T follicular helper cell (primary cell): ENCODE results near the gene ST6GALNAC4.
"Not testable (repeated sequence)": the region's sequence is repeated elsewhere in the genome, so short reads cannot be mapped to it uniquely, and the experiment has no call there.

Experiments
- DNase-seq: peaks from one replicate; pipeline ENCODE4 v3.0.0-alpha.2; 2020; ENCODE audit warnings: low read depth

ST6GALNAC4 gene

DNA sequence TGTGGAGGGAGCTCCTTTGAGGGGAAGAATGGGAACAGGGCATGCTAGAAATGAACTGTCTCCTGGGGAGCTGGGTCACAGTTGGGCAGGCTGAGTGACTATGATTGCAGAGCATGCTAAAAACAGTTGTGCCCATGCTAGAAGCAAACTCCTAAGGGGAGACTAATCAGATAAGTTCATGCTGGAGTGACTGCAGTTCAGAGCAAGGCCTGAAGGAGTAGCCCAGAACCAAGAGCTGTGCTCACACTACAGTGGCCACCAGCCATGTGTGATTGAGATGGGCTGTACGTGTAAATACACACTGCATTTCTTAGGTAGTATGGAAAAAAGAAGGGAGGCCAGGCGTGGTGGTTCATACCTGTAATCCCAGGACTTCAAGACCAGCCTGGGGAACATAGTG is 29.0 kb downstream of the ST6GALNAC4 start:
- no peak for DNase-seq

DNA sequence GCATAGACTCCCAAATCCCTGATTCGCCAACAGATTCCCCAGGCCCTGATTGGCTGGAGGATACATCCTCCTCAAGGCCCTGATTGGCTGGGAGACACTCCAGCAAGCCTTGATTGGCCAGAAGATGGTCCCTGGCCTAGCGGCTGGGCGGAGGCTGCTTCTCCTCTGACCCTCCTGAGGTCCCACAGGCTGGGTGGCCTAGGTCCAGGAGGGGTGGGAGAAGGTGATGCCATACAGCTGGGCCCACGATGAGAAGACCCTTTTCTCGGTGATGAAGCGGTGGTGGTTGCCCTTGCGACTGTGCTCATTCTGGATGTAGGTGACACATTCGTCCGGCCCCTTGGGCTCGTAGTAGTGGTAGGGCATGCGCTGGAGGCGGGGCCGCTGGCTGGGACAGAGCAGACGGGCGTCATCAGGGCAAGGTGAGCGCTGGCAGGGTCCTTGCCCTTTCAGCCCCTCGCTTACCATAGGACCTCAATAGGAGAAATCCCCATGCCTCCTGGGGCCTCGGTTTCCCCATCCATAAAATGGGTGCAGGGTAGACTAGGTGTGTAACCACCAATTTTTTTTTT is 30.4 kb downstream of the ST6GALNAC4 start:
- no peak for DNase-seq

DNA sequence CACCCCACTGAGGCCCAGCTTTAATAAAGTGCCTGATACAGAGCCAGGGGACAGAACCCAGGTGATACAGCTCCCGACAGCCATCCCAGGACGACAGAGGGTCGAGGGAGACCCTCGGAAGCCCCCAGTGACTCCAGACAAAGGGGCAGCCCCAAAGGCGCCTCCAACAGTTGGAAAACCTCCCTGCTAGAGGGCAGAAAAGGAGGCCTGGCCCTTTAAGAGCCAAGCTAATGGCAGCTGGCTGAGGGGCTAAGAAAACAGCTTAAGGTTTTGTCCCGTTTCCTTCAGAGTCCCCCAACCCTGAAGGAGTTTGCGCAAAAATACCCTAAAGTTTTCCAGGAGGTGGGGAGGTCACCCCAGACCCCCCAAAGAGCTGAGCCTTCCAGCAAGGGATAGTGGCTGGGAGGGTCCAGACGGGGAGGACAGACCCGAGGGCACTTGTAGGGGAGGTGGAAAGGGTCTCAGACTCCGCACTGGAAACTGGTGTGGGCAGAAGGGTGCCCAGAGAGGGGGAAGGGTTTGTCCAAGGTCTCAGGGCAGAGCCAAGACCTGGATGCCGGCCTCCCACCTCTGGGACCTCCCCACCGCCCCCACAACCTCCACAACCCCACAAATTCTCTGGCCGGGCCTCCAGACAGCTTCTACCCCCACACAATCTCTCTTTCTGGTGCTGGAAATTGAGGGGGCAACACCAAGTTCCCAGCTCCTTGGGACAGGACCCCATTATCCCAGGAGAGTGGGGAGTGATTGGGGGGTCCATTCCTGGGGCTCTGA is 31.1 kb downstream of the ST6GALNAC4 start:
- DNase-seq, result no peak

DNA sequence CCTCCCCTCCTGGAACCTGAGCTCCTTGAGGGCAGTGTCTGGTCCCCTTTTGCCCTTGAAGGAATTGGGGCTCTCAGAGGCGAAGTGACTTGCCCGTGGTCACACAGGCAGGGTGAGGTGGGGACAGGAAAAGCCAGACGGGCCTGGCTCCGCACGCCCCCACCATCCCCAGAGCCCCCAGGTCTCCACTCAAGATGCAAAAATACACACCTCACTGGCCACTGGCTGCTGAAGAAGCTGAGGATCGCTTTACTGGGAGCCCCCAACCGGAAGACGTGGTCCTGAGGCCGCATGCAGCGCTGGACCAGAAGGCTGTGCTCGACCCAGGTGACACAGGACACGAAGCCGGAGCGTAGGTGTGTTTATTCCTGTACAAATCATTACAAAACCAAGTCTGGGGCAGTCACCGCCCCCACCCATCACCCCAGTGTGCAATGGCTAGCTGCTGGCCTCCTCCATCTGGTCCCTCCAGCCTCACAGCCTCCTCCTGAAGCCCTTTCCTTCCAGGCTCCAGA is 31.8 kb downstream of the ST6GALNAC4 start:
- DNase-seq, result no peak

DNA sequence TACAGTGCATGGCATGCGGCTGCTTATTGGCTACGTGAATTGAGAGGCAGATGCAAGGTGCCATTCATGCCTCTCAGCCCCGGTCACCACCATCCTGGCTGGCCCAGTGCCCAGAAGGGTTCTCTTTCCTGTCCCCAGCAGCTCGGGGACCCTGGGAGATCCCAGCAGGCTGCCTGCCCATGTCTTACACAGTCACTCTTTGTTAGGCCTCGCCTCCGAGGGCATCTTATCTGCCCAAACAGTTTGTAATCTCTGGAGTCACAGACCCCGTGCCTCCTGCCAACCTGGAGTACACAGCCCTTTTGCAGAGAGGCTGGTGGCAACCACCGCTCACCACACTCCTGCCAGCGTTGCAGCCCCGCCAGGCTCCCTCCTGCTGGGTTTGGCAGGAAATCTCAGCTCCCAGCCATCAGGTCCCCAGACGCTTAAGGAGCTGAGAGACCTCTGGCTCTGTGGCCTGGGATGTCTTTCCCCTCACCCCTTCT is 32.4 kb downstream of the ST6GALNAC4 start:
- DNase-seq, result no peak

DNA sequence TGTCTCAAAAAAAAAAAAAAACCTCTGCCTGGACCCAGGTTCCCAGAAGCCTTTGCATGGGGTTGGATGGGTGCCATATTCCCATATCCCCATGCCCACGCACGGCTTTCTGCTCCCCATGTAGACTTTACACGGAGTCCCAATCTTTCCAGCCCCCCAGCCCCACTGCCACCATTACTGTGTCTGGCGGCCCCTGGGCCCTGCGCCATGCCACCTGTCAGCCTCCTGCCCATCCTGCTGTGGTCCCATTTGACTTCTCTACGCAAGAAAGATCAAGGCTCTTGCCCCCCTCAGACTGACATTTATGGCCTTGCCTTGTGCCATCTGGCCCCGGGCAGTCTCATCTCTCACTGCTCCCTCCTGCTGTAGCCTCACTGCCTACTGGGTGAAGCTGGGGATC is 32.9 kb downstream of the ST6GALNAC4 start:
- DNase-seq, result no peak

DNA sequence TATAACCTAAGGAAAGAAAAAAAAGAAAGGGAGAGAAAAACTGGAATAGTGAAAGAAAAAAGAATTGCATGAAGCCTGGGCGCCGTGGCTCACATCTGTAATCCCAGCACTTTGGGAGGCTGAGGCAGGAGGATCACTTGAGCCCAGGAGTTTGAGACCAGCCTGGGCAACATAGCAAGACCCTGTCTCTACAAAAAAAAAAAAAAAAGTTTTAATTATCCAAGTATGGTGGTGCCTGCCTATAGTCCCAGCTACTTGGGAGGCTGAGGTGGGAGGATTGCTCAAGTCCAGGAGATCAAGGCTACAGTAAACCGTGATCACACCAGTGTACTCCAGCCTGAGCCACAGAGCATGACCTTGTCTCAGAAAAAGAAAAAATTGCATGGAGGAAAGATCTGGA is 35.1 kb downstream of the ST6GALNAC4 start:
- not testable (repeated sequence) for DNase-seq

DNA sequence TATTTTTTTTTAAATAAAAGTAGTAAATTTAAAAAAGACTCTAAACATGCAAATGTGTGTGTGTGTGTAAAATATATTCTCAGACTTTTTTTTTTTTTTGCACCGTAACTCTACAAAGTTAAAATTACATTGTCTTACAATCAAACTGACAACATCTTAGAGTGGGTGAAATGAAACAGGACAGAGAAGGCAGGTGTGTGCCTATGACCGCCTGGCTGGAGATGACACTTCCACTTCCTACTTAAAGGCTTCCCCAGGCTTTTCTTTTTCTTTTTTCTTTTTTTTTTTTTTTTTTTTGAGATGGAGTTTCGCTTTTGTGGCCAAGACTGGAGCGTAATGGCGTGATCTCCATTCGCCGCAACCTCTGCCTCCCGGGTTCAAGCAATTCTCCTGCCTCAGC is 36.7 kb downstream of the ST6GALNAC4 start:
- DNase-seq, result no peak

DNA sequence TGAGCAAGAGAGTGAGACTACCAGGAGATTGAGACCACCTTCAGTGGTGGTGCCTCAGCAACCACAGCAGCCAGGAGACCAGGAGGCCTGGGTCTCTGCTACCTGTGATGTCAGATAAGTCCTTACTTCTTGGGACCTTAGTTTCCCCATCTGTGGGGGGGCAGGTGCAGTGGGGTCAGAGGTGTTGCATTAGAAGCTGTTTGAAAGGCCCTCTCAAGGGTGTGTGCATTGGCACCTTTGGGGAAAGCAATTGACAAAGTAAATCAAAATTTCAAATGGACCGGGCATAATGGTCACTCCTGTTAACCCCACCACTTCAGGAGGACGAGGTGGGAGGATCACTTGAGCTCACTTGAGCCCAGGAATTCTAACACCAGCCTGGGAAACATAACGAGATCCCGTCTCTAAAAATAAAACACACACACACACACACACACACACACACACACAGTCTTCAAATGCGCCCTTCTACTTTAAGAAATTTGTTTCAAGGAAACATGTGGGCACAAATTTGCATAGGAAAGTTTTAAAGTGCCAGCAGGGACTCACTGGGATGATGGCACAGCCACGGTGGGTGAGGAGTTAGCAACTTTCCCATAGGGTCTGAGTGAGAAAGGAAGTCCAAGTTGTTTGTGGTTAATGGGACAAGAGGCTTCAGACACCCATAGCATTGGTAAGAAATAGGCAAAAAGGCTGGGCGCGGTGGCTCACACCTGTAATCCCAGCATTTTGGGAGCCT is 38.0 kb downstream of the ST6GALNAC4 start:
- no peak for DNase-seq

DNA sequence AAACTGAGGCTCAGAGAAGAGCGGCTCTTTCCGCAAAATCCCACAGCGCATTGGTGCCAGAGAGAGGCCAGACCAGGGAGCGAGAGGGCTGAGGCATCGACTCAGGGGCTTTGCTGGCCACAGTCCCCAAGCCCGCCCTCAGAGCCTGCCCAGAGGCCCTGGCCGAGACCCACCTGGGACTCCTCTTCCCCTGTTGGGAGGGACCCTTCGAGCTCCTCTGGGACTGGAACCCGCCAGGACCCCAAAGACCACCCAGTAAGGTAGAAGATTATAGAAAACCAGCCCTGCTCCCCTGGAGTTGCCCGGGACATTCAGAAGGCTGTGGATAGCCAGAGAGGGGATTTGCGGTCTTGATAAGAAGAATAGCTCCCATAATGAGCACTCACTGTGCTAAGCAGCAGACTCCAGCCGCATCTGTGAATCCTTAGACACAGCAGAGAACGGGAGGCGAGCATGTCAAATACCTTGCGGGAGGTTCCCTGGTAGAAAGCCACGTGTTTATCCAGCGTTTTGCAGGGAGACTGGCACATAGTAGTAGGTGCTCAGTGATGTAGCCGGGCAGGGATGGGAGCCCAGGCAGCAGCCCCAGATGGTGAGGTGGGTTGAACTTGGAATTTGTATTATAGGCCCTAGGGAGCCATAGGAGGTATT is 38.7 kb downstream of the ST6GALNAC4 start:
- no peak for DNase-seq

DNA sequence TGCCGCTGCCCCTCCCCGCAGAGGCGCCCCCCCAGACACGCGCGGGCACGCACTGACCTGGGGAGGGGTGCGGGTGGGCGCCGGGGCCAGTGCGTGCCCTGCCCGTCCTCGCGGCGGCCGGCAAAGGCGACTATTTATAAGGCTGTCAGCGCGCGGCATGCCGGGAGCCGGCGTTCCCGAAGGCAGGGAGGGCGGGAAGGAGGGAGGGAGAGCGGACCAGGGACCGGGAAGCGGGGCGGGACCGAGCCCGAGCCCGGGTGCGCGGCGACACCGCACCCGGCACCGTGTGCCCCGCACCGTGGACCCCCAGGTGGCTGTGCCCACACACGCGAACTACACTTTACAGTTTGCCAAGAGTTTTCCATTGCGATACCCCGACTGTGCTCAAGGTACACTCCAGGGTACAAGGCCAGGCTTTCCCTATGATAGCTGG is 39.3 kb downstream of the ST6GALNAC4 start, which contains the start of gene AK1:
Gene AK1 (minus strand): TSS at position 110 of the 433 bp plus-strand sequence. CDS start 3,058 bp downstream, outside the sequence.
- no peak for DNase-seq

DNA sequence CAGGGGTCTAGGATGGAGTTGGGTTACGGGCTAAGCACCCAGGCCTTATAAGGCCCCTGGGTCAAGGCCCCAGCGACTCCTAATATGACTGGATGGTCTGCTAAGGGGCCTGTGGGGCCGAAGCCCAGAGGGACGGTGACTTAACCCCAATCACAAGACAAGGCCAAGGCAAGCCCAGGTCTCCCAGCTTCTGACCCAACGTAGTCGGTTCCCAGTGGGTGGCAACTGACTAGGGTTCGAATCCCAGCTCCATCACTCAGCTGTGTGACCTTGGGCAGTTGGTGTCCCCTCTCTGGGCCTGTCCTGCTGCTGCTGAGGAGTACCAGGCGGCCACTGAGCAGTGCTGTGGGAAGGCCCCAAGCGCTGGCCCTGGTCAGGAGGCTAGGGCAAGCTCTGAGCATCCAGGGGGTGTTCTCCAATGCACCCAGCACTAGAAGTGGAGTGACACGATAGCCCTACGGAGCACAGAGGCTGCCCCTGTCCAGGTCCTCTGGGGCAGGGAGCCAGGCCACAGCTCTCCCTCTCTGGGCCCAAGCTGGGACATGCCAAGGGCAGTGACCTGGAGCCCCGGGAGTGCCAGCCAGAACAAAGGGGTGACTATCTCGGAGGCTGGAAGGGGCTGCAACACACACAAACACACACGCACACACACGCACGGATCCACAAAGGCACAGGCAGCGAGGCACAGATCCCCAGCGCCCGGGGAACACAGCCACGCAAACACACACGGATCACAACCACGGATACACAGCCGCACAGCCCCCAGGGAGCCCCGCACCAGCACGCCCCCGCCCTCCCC is 39.9 kb downstream of the ST6GALNAC4 start:
- no peak for DNase-seq

DNA sequence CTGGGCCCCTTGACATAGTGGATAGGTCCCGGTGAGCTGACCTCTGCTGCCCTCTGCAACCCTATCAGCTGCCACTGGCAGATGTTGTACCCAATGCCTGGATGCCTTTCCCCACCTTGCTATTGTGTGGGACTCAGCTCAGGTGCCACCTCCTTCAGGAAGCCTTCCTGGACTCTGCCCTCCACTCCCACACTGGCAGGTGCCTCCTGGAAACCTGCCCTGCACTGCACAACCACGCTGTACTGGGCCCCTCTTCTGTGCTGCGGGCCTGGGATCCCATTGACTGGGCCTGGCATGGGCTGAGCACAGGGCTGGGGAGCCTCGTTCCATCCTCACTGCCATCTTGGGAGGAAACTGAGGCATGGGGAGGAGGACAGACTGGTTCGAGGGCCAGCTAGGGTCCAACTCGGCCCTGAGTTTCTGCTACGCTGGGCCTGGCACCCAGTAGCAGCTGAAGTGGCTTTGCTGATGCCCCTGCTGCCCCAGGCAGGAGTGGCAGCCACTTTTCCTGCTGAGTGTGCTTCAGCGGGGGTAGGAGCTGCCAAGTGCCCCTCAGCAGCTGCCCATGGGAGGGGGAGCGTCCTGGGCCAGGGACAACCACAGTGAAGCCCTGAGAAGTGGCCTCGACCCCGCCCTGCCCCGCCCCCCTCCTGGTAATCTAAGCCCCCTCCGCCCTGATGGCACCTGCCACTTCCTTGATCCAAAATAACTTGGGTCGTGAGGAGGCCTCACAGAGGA is 40.6 kb downstream of the ST6GALNAC4 start:
- DNase-seq, result no peak

DNA sequence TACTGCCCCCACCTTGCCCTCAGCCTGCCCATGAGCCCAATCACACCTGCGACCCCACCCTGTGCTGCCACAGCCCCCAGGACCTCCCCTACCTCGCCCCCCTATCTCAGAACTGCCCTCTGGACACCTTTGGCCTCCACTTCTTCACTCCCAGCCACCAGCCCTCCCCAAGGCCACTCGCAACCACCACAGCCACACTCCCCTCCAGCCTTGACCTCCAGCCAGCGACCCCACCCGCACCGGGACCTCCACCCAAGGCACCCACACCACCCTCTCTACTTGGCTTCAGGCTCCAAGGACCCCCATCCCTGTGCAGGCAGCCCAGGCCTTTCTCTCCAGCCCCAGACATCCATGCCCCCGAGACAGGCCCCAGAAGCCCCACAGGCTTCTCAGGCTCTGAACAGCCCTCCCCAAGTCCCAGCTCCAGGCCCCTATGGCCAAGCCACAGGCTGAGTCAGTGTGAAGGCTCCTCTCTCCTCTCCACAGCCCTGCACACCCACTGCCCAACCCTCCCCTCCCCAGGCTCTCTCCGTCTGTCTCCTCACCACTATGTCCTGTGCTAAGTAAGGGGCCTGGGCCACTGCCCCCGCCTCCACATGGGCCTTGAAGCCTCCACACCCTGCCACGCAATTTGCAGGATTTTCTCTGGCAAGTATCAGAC is 41.4 kb downstream of the ST6GALNAC4 start:
- DNase-seq, result no peak

DNA sequence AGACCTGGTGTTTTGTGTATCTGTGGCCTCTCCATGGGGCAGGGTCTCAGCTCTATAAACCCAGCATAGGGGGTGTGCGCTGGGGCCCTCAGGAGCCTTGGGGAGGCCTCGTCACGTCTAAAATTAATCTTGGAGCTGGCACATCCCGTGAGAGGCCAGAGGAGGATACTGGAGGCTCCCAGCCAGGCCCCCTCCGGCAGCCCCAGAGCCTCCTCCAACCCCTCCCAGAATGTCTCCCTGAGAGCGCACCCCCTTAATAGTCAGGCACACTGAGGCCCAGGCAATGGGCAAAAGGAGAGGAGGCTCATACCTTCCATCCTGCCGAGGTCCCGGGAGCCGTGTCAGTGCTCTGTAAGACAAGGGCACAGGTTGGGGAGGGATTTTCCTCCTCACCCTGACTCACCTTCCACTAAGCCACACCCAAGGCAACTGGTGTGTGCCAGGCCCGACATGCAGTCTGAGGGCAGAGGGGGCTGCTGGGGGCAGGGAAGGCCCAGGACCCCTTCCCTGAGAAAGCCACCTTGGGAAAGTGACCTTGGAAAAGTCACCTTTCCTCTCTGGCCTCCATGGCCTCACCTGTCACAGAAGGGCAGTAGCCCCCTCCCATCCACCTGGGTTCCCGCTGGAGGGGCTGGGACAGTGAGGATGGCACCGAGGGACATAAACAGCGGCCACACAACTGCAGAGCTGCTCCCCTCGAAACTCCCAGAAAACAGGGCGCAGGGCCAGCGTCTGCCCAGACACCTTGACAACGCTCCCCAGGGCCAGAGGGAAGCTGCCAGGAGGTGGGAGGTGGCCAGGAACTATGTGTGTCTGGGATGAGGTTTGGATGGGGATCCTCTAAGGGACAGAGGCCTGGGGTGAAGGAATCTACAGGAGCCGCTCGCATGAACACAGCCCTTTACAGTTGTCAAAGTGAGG is 42.3 kb downstream of the ST6GALNAC4 start:
- no peak for DNase-seq

DNA sequence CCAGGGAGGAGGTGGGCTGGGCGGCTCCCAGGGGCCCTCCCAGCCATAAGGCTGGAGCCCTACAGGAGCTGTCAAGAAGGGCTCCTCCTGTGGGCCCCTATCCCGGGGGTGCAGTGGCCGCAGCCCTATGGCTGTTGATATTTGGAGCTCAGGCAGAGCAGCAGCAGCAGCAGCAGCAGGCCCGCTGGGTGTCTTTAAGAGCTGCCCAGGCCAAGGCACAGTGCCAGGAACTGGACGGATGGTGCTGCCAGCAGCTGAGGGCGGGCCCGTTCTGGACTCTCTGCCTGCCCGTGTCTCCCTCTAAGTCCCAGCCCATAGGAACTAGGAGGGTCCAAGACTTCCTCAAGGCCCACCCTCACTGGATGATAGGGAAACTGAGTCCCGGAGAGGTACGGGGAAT is 43.0 kb downstream of the ST6GALNAC4 start:
- DNase-seq, result no peak

DNA sequence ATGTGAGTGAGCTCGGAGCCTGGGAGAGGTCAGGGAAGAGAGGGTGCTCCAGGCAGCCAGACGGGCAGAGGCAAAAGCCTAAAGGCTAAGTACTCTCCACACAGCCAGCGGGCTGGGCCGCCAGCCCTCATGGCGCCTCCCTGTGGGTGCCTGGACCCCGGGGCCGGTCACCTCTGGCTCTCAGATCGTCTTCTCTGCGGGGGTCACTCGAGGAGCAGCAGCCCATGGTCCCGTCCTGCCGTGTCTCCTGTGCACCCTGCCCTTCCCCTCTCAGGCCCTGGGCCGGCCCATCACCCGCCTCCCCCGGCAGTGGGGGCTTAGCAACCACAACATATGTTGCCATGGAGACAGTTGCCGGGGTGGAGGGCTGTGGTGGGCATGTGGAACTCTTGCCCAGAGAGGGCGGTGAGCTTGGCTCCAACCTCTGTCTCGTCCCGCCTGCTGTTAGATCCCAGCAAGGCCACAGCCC is 43.6 kb downstream of the ST6GALNAC4 start:
- DNase-seq, result no peak

DNA sequence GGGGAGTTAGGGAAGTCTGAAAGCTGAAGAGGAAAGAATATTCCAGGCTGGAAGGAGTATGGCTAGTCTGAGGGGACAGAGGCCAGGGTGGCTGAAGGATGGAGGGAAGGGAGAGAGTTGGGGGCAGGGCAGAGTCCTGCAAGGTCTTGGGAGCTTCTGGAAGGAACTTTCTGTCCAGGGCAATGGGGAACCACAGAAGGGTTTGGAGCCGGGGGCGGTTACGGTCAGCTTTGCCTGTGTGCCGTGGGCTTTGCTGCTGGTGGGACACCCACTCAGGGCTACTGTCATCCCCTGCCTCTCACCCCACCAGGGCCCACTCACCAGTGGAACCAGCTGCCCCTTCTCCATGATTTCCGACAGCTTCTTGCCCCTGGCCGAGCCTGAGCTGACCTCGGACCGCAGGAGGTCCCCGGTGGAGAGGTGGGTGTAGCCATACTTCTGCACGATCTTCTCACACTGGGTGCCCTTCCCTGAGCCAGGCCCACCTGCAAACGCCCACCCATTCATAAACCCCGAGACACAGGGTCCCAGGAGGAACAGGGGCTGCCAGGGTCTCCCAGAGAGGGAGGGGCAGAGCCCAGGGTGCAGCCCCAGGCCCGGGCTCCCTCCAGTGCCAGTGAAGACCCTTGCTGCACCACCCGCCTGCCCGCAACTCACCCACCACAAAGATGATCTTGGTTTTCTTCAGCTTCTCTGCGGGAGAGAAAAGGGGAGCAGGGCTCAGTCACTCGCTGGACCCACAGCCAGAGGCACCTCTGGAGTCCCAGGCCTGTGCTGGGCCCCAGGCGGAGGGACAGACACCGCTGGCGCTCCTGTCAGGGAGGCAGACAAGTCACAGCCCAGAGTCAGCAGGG is 44.2 kb downstream of the ST6GALNAC4 start:
- no peak for DNase-seq
